Measurements from ENCODE around the gene FTCD. TPM values are rescaled to one million over a fixed set of nuclear protein-coding genes. Genes with fewer than 3 reads are reported as not detected.

The FTCD gene
- total RNA-seq (2013) = 0.06 TPM
- polyA plus RNA-seq (not detected), polyA minus RNA-seq (not detected in 2 replicates), total RNA-seq (0 to 0.37 (median 0.23) reads per million in 11 experiments)

- H3K4me3 ChIP-seq (replicated peaks in 1 of 3; ENCODE audit: low read depth in 2 of 3, low read length in 3 of 3) = no peak within 1 kb of the TSS
- no peak within 1 kb of the TSS for H3K4me2 ChIP-seq (replicated peaks; ENCODE audit: extremely low read depth, low read length, poor library complexity, severe bottlenecking)
- H2AFZ ChIP-seq (ENCODE audit: insufficient read depth, low read depth, low read length, poor library complexity, severe bottlenecking) = no peak within 1 kb of the TSS
- H3K4me1 ChIP-seq (ENCODE audit: control insufficient read depth in 1 of 2, insufficient read depth in 2 of 2, low read length in 2 of 2) = no peaks in the 10 kb centered on the region
- no peaks in the 10 kb centered on the region for H3K36me3 ChIP-seq (replicated peaks in 1 of 2; ENCODE audit: control insufficient read depth in 1 of 2, insufficient read depth in 2 of 2, low read length in 2 of 2)
- peak within 1 kb of the TSS in 1 of 7 donors; percentile 46 for H3K27ac Mint-ChIP-seq
- no peak for DNase-seq
- H3K9ac ChIP-seq (ENCODE audit: insufficient read depth, low read length, poor library complexity, severe bottlenecking) = no peak within 1 kb of the TSS
- intact Hi-C loops (cut with micrococcal nuclease) = no loop called here
- no peak within 1 kb of the TSS for H3K4me3 Mint-ChIP-seq
- no peak within 1 kb of the TSS for H3K27ac ChIP-seq (ENCODE audit: low read depth in 1 of 2, low read length in 2 of 2)
- H3K79me2 ChIP-seq (ENCODE audit: insufficient read depth, low read length) = no peaks in the 10 kb centered on the region
- no peak for TF ChIP-seq CTCF (IDR thresholded peaks at IDR 0.05)
- WGBS (ENCODE audit: insufficient coverage) = 93% methylated on average over 34 of the region's 34 CpGs
- H3K9me3 ChIP-seq (replicated peaks in 1 of 2; ENCODE audit: control insufficient read depth in 1 of 2, insufficient read depth in 1 of 2, low read length in 2 of 2) = no peaks in the 10 kb centered on the region
- H4K20me1 ChIP-seq (ENCODE audit: insufficient read depth, low read length) = no peaks in the 10 kb centered on the region
- no peaks in the 10 kb centered on the region for H3K36me3 Mint-ChIP-seq
- no peaks in the 10 kb centered on the region for H3K9me3 Mint-ChIP-seq
- H3K27me3 Mint-ChIP-seq (ENCODE audit: low read depth in 3 of 3) = peaks cover 0 to 4% (median 0%) of the 10 kb centered on the region in 3 donors
- no peaks in the 10 kb centered on the region for H3K27me3 ChIP-seq (ENCODE audit: control insufficient read depth in 2 of 2, insufficient read depth in 2 of 2, low read length in 2 of 2)
- H3K4me1 Mint-ChIP-seq = no peaks in the 10 kb centered on the region
These were observed at the start of gene FTCD for GRCh38 chr21:46155514-46156377. TSS of gene FTCD (minus strand) at chr21:46155579. CDS start at chr21:46155523, 56 bp downstream.

GRCh38 chr21:46205166-46205565 lies 49.8 kb upstream of the FTCD start:
- no peaks in the 10 kb centered on the region for H3K27me3 ChIP-seq (ENCODE audit: control insufficient read depth in 2 of 2, insufficient read depth in 2 of 2, low read length in 2 of 2)
- H3K9me3 ChIP-seq (replicated peaks in 1 of 2; ENCODE audit: control insufficient read depth in 1 of 2, insufficient read depth in 1 of 2, low read length in 2 of 2) = no peaks in the 10 kb centered on the region
- WGBS (ENCODE audit: insufficient coverage) = 95% methylated on average over 15 of the region's 18 CpGs
- H3K4me2 ChIP-seq (replicated peaks; ENCODE audit: extremely low read depth, low read length, poor library complexity, severe bottlenecking) = no peak overlapping the region
- peaks cover 0 to 3% (median 0%) of the 10 kb centered on the region in 3 donors for H3K27me3 Mint-ChIP-seq (ENCODE audit: low read depth in 3 of 3)
- peaks cover 43 to 46% of the 10 kb centered on the region in 2 donors for H3K36me3 Mint-ChIP-seq
- H3K4me1 ChIP-seq (ENCODE audit: control insufficient read depth in 1 of 2, insufficient read depth in 2 of 2, low read length in 2 of 2) = no peaks in the 10 kb centered on the region
- no peak for DNase-seq
- peaks cover 2 to 39% of the 10 kb centered on the region in 2 donors for H3K36me3 ChIP-seq (replicated peaks in 1 of 2; ENCODE audit: control insufficient read depth in 1 of 2, insufficient read depth in 2 of 2, low read length in 2 of 2)
- H3K9me3 Mint-ChIP-seq = no peaks in the 10 kb centered on the region
- H3K4me3 Mint-ChIP-seq = no peak overlapping the region
- no peak overlapping the region for H3K4me3 ChIP-seq (replicated peaks in 1 of 3; ENCODE audit: low read depth in 2 of 3, low read length in 3 of 3)
- H3K27ac Mint-ChIP-seq = no peak overlapping the region
- H3K79me2 ChIP-seq (ENCODE audit: insufficient read depth, low read length) = no peaks in the 10 kb centered on the region
- no peak for TF ChIP-seq CTCF (IDR thresholded peaks at IDR 0.05)
- H3K9ac ChIP-seq (ENCODE audit: insufficient read depth, low read length, poor library complexity, severe bottlenecking) = no peak overlapping the region
- no peaks in the 10 kb centered on the region for H4K20me1 ChIP-seq (ENCODE audit: insufficient read depth, low read length)
- intact Hi-C loops (cut with micrococcal nuclease) = no loop called here
- no peak overlapping the region for H3K27ac ChIP-seq (ENCODE audit: low read depth in 1 of 2, low read length in 2 of 2)
- H3K4me1 Mint-ChIP-seq = no peaks in the 10 kb centered on the region
- H2AFZ ChIP-seq (ENCODE audit: insufficient read depth, low read depth, low read length, poor library complexity, severe bottlenecking) = no peak overlapping the region

Data from CD14-positive monocyte (primary cell).